ENCODE data around the gene ACP4.

DNA sequence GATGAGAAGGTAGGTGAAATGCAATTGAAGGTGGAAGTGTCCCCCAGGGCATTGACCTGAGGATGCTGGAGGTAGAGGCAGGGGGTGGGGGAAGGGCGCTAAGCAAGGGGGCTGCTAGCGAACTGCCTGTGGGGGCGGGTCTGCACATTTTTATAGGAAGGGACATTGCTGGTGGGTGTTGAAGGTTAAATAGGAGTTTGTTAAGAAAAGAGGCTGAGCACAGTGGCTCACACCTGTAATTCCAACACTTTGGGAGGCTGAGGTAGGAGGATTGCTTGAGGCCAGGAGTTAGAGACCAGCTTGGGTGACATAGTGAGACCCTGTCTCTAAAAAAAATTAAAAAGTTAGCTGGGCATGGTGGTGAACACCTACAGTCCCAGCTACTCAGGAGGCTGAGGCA, 5.5 kb upstream of the ACP4 start:
- TF ChIP-seq POLR2A (IDR thresholded peaks at IDR 0.05): no peak
- TF ChIP-seq, protein P1, sequence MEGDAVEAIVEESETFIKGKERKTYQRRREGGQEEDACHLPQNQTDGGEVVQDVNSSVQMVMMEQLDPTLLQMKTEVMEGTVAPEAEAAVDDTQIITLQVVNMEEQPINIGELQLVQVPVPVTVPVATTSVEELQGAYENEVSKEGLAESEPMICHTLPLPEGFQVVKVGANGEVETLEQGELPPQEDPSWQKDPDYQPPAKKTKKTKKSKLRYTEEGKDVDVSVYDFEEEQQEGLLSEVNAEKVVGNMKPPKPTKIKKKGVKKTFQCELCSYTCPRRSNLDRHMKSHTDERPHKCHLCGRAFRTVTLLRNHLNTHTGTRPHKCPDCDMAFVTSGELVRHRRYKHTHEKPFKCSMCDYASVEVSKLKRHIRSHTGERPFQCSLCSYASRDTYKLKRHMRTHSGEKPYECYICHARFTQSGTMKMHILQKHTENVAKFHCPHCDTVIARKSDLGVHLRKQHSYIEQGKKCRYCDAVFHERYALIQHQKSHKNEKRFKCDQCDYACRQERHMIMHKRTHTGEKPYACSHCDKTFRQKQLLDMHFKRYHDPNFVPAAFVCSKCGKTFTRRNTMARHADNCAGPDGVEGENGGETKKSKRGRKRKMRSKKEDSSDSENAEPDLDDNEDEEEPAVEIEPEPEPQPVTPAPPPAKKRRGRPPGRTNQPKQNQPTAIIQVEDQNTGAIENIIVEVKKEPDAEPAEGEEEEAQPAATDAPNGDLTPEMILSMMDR (IDR thresholded peaks at IDR 0.05): no peak
